Neural cell (in vitro differentiated cells): ENCODE measurements around the gene FHOD1. TPM values are rescaled to one million over a fixed set of nuclear protein-coding genes. Genes with fewer than 3 reads are reported as not detected.

Source experiments
- H2AFZ ChIP-seq: fragments of 200-600, 300-800 bp; sonication (generic), shearing (Covaris generic); 2 replicates; pipeline ENCODE4 v1.6.0; 2014; ENCODE audit warnings: low read depth, mild to moderate bottlenecking, antibody characterized with exemption, low read length, moderate library complexity
- H3F3A ChIP-seq: fragments of 200-600 bp; shearing (Covaris generic); 2 replicates; pipeline ENCODE4 v1.6.1; 2016; ENCODE audit warnings: mild to moderate bottlenecking, moderate library complexity, mixed read lengths, antibody characterized with exemption, low read length; ENCODE audit not compliant: insufficient read depth, poor library complexity, severe bottlenecking
- H3K27ac ChIP-seq: fragments of 200-600, 300-800 bp; sonication (generic), shearing (Covaris generic); 2 replicates; pipeline ENCODE4 v1.5.1; 2014; ENCODE audit warnings: mild to moderate bottlenecking, low read length, moderate library complexity
- H3K27me3 ChIP-seq: fragments of 300-800, 200-600 bp; sonication (generic), shearing (Covaris generic); 2 replicates; pipeline ENCODE4 v1.6.0; 2014; ENCODE audit warnings: mild to moderate bottlenecking, low read depth, low read length, moderate library complexity; ENCODE audit not compliant: insufficient read depth
- H3K36me3 ChIP-seq: fragments of 300-800, 200-600 bp; sonication (generic), shearing (Covaris generic); 2 replicates; pipeline ENCODE4 v1.5.1; 2014; ENCODE audit warnings: mild to moderate bottlenecking, antibody characterized with exemption, low read length, moderate library complexity; ENCODE audit not compliant: insufficient read depth
- H3K4me2 ChIP-seq: fragments of 300-800, 200-600 bp; sonication (generic), shearing (Covaris generic); 2 replicates; pipeline ENCODE4 v1.6.0; 2014; ENCODE audit warnings: mild to moderate bottlenecking, low read length
- H3K4me3 ChIP-seq: fragments of 300-800, 200-600 bp; sonication (generic), shearing (Covaris generic); 2 replicates; pipeline ENCODE4 v1.5.1; 2014; ENCODE audit warnings: mild to moderate bottlenecking, low read length, moderate library complexity
- H3K79me2 ChIP-seq: fragments of 200-600 bp; shearing (Covaris generic); replicated peaks from 2 replicates; pipeline ENCODE4 v1.6.0; 2014; ENCODE audit warnings: mild to moderate bottlenecking, low read length, moderate library complexity; ENCODE audit not compliant: insufficient read depth
- H3K9ac ChIP-seq: fragments of 300-800, 200-600 bp; sonication (generic), shearing (Covaris generic); 2 replicates; pipeline ENCODE4 v1.6.1; 2016; ENCODE audit warnings: mild to moderate bottlenecking, low read length, mixed read lengths
- H3K9me2 ChIP-seq: fragments of 200-600 bp; shearing (Covaris generic); 2 replicates; pipeline ENCODE4 v1.6.1; 2016; ENCODE audit warnings: mild to moderate bottlenecking, low read length, mixed read lengths; ENCODE audit not compliant: insufficient read depth
- H3K9me3 ChIP-seq: fragments of 200-600, 300-800 bp; sonication (generic), shearing (Covaris generic); 2 replicates; pipeline ENCODE4 v1.6.1; 2016; ENCODE audit warnings: mild to moderate bottlenecking, mixed run types, low read length, moderate library complexity, mixed read lengths
- H4K20me1 ChIP-seq: fragments of 200-600 bp; shearing (Covaris generic); 2 replicates; pipeline ENCODE4 v1.6.1; 2016; ENCODE audit warnings: mild to moderate bottlenecking, mixed run types; ENCODE audit not compliant: insufficient read depth
- EP300 ChIP-seq: fragments of 450-650 bp; conservative IDR thresholded peaks from 2 replicates; pipeline ENCODE4 v1.6.1; 2014; ENCODE audit warnings: antibody characterized with exemption, mild to moderate bottlenecking, moderate library complexity; ENCODE audit not compliant: poor library complexity, severe bottlenecking
- EZH2 ChIP-seq: fragments of 200-600, 300-800 bp; shearing (Covaris generic), sonication (generic); IDR thresholded peaks from 2 replicates; pipeline ENCODE4 v1.6.1; 2014; ENCODE audit warnings: antibody characterized with exemption, low read length, borderline replicate concordance, mild to moderate bottlenecking; ENCODE audit not compliant: insufficient read depth, poor library complexity, severe bottlenecking
- MXI1 ChIP-seq: fragments of 450-650 bp; conservative IDR thresholded peaks from 2 replicates; pipeline ENCODE4 v1.6.1; 2014; ENCODE audit warnings: antibody characterized with exemption, mild to moderate bottlenecking; ENCODE audit not compliant: poor library complexity, severe bottlenecking
- POLR2AphosphoS5 ChIP-seq: IDR thresholded peaks from 2 replicates; pipeline ENCODE4 v1.6.1; 2012
- RAD21 ChIP-seq: fragments of 450-650 bp; conservative IDR thresholded peaks from 2 replicates; pipeline ENCODE4 v1.6.1; 2014; ENCODE audit warnings: antibody characterized with exemption, mild to moderate bottlenecking, moderate library complexity
- SMC3 ChIP-seq: fragments of 450-650 bp; conservative IDR thresholded peaks from 2 replicates; pipeline ENCODE4 v1.6.1; 2014; ENCODE audit warnings: antibody characterized with exemption, mild to moderate bottlenecking, moderate library complexity; ENCODE audit not compliant: poor library complexity
- TAF1 ChIP-seq: IDR thresholded peaks from 2 replicates; pipeline ENCODE4 v1.6.1; 2012; ENCODE audit warnings: low read depth
- polyA plus RNA-seq: library from polyadenylated mRNA; depleted of rRNA; stranded (reverse); fragments of >200 nt; gene quantifications from 2 replicates; pipeline ENCODE4 v1.2.3, GENCODE V29; 2014
- TF ChIP-seq, protein P1 (sequence below): IDR thresholded peaks from 2 replicates; pipeline ENCODE4 v1.6.1; 2012; ENCODE audit warnings: borderline replicate concordance
- TF ChIP-seq, protein P2 (sequence below): fragments of 450-650 bp; IDR thresholded peaks from 2 replicates; pipeline ENCODE4 v1.5.1; 2014; ENCODE audit warnings: antibody characterized with exemption, mild to moderate bottlenecking, moderate library complexity; ENCODE audit not compliant: poor library complexity, severe bottlenecking

Gene FHOD1
- polyA plus RNA-seq, 1 donor from 2014 or later = 6.3 TPM

DNA sequence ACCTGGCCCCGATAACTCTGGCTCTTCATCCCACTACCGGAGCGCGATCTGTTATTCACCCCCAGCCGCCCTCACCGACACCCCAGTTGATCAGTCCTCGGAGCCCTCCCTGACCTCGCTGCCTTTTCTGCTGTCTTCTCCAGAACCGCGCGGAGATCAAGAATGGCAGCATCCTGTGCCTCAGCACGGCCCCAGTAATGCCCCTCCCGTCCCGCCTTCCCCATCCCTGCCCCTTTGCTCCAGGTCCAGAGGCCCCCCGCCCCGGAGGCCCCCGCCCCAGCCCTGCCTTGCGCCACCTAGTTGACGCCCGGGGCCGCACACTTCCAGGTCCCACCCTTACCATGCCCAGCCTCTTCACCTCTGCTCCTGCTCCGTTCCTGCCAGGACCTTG is 47.5 kb downstream of the FHOD1 start:
- H4K20me1 ChIP-seq = no peaks in the 10 kb centered on the region
- H3K4me2 ChIP-seq = no peak overlapping the region
- no peak overlapping the region for H3K4me3 ChIP-seq
- no peak overlapping the region for H3K9ac ChIP-seq
- no peak overlapping the region for H2AFZ ChIP-seq
- TF ChIP-seq MXI1 = no peak
- TF ChIP-seq RAD21 = no peak
- TF ChIP-seq TAF1 = no peak
- TF ChIP-seq, protein P1, sequence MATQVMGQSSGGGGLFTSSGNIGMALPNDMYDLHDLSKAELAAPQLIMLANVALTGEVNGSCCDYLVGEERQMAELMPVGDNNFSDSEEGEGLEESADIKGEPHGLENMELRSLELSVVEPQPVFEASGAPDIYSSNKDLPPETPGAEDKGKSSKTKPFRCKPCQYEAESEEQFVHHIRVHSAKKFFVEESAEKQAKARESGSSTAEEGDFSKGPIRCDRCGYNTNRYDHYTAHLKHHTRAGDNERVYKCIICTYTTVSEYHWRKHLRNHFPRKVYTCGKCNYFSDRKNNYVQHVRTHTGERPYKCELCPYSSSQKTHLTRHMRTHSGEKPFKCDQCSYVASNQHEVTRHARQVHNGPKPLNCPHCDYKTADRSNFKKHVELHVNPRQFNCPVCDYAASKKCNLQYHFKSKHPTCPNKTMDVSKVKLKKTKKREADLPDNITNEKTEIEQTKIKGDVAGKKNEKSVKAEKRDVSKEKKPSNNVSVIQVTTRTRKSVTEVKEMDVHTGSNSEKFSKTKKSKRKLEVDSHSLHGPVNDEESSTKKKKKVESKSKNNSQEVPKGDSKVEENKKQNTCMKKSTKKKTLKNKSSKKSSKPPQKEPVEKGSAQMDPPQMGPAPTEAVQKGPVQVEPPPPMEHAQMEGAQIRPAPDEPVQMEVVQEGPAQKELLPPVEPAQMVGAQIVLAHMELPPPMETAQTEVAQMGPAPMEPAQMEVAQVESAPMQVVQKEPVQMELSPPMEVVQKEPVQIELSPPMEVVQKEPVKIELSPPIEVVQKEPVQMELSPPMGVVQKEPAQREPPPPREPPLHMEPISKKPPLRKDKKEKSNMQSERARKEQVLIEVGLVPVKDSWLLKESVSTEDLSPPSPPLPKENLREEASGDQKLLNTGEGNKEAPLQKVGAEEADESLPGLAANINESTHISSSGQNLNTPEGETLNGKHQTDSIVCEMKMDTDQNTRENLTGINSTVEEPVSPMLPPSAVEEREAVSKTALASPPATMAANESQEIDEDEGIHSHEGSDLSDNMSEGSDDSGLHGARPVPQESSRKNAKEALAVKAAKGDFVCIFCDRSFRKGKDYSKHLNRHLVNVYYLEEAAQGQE = no peak
- no peak for TF ChIP-seq EZH2
- TF ChIP-seq SMC3 = no peak
- TF ChIP-seq EP300 = no peak
- TF ChIP-seq POLR2AphosphoS5 = no peak
- TF ChIP-seq, protein P2, sequence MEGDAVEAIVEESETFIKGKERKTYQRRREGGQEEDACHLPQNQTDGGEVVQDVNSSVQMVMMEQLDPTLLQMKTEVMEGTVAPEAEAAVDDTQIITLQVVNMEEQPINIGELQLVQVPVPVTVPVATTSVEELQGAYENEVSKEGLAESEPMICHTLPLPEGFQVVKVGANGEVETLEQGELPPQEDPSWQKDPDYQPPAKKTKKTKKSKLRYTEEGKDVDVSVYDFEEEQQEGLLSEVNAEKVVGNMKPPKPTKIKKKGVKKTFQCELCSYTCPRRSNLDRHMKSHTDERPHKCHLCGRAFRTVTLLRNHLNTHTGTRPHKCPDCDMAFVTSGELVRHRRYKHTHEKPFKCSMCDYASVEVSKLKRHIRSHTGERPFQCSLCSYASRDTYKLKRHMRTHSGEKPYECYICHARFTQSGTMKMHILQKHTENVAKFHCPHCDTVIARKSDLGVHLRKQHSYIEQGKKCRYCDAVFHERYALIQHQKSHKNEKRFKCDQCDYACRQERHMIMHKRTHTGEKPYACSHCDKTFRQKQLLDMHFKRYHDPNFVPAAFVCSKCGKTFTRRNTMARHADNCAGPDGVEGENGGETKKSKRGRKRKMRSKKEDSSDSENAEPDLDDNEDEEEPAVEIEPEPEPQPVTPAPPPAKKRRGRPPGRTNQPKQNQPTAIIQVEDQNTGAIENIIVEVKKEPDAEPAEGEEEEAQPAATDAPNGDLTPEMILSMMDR = no peak
- no peak overlapping the region for H3K27ac ChIP-seq
- no peaks in the 10 kb centered on the region for H3K9me2 ChIP-seq
- no peaks in the 10 kb centered on the region for H3K27me3 ChIP-seq
- no peaks in the 10 kb centered on the region for H3K36me3 ChIP-seq
- H3K9me3 ChIP-seq = no peaks in the 10 kb centered on the region
- H3F3A ChIP-seq = no peaks in the 10 kb centered on the region
- H3K79me2 ChIP-seq = no peaks in the 10 kb centered on the region

DNA sequence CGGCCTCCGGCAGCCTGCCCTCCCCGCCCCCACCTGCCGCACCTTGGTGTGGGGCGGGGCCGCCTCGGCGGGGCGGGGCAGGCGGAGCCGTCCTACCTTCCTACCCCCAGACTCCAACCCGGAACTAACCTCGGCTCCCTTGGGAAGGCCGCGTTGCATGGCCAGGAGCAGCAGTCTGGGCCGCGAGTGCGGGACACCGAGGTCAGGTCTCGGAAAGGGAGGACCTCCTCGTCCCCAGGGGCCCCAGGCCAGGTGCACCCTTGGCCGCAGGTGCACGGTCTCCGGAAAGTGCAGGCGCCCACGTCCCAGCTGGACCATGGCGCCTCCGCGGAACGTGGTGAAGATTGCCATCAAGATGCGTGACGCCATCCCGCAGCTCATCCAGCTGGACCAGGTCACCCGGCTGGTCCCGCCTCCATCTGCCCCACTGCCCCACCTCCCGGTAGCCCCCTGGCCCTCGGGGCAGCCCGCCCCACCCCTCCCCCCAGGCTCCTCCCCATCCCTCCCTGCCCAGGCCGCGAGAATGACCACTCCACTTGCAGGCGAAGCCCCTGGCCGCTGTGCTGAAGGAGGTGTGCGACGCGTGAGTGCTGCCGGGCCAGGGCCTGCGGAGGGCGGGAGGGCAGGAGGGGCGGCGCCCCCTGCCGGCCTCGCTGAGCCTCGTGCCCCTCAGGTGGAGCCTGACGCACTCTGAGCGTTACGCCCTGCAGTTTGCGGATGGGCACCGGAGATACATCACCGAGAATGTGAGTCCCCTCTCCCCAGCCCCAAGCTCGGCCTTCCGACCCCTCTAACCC is 48.1 kb downstream of the FHOD1 start, which contains the start of gene ELMO3:
Gene ELMO3, plus strand, starts transcription at position 121 of the 797 bp plus-strand sequence. Its CDS starts 196 bp downstream, at position 317.
- H2AFZ ChIP-seq = no peak within 1 kb of the TSS
- no peaks in the 10 kb centered on the region for H4K20me1 ChIP-seq
- no peaks in the 10 kb centered on the region for H3K27me3 ChIP-seq
- no peak within 1 kb of the TSS for H3K9ac ChIP-seq
- no peaks in the 10 kb centered on the region for H3F3A ChIP-seq
- H3K9me3 ChIP-seq = no peaks in the 10 kb centered on the region
- H3K79me2 ChIP-seq = no peaks in the 10 kb centered on the region
- no peak within 1 kb of the TSS for H3K4me2 ChIP-seq
- no peak for TF ChIP-seq RAD21
- no peak for TF ChIP-seq SMC3
- TF ChIP-seq, protein P1 = no peak
- TF ChIP-seq EP300 = no peak
- no peak within 1 kb of the TSS for H3K4me3 ChIP-seq
- H3K27ac ChIP-seq = no peak within 1 kb of the TSS
- no peaks in the 10 kb centered on the region for H3K36me3 ChIP-seq
- no peaks in the 10 kb centered on the region for H3K9me2 ChIP-seq
